ENCODE measurements around the gene RBM20. TPM values are rescaled to one million over a fixed set of nuclear protein-coding genes. Genes with fewer than 3 reads are reported as not detected.
A peak's percentile ranks its signal among the peaks of the same experiment; 100 is the strongest.

RBM20 gene
- total RNA-seq, 1 donor from 2014 or later = 101 TPM

GRCh38 chr10:110733218-110733952, 89.2 kb downstream of the RBM20 start:
- TF ChIP-seq CTCF (IDR thresholded peaks at IDR 0.05; ENCODE audit: borderline replicate concordance) = no peak
- Histone ChIP-seq H3K9me3 (replicated peaks) (no peaks in the 10 kb centered on the region), H3K27me3 (ENCODE audit: low read depth) (no peaks in the 10 kb centered on the region), H3K27ac (replicated peaks) (peak overlapping the region; percentile 83), H3K36me3 (no peaks in the 10 kb centered on the region), H3K4me1 (peaks cover 95% of the 10 kb centered on the region), H3K4me3 (peak overlapping the region; percentile 40)
- no peak for DNase-seq
- intact Hi-C loops (cut with micrococcal nuclease) = no loop called here

GRCh38 chr10:110735620-110736027, 91.5 kb downstream of the RBM20 start:
- intact Hi-C loops (cut with micrococcal nuclease) = no loop called here
- Histone ChIP-seq H3K36me3 (no peaks in the 10 kb centered on the region), H3K27me3 (ENCODE audit: low read depth) (no peaks in the 10 kb centered on the region), H3K27ac (replicated peaks) (peak overlapping the region; percentile 5), H3K4me1 (peaks cover 96% of the 10 kb centered on the region), H3K4me3 (no peak overlapping the region), H3K9me3 (replicated peaks) (no peaks in the 10 kb centered on the region)
- no peak for DNase-seq
- no peak for TF ChIP-seq CTCF (IDR thresholded peaks at IDR 0.05; ENCODE audit: borderline replicate concordance)

- Histone ChIP-seq H3K27ac (replicated peaks) (peak overlapping the region; percentile 87), H3K36me3 (no peaks in the 10 kb centered on the region), H3K9me3 (replicated peaks) (no peaks in the 10 kb centered on the region), H3K4me1 (peaks cover 97% of the 10 kb centered on the region), H3K4me3 (peak overlapping the region; percentile 39), H3K27me3 (ENCODE audit: low read depth) (no peaks in the 10 kb centered on the region)
- no peak for DNase-seq
- TF ChIP-seq CTCF (IDR thresholded peaks at IDR 0.05; ENCODE audit: borderline replicate concordance) = no peak
- intact Hi-C loops (cut with micrococcal nuclease) = no loop called here
Observed at GRCh38 chr10:110737886-110738634, 93.9 kb downstream of the RBM20 start.

- H3K27me3 ChIP-seq (ENCODE audit: low read depth) = no peaks in the 10 kb centered on the region
- H3K9me3 ChIP-seq (replicated peaks) = no peaks in the 10 kb centered on the region
- H3K4me1 ChIP-seq = peaks cover 97% of the 10 kb centered on the region
- peak overlapping the region; percentile 87 for H3K27ac ChIP-seq (replicated peaks)
- H3K36me3 ChIP-seq = no peaks in the 10 kb centered on the region
- intact Hi-C loops (cut with micrococcal nuclease) = no loop called here
- H3K4me3 ChIP-seq = no peak overlapping the region
- no peak for TF ChIP-seq CTCF (IDR thresholded peaks at IDR 0.05; ENCODE audit: borderline replicate concordance)
- no peak for DNase-seq
Observed at GRCh38 chr10:110739811-110740271, 95.7 kb downstream of the RBM20 start.

GRCh38 chr10:110742801-110743200, 98.7 kb downstream of the RBM20 start:
- no peaks in the 10 kb centered on the region for H3K9me3 ChIP-seq (replicated peaks)
- no peaks in the 10 kb centered on the region for H3K36me3 ChIP-seq
- peak overlapping the region; percentile 87 for H3K27ac ChIP-seq (replicated peaks)
- intact Hi-C loops (cut with micrococcal nuclease) = no loop called here
- no peak for TF ChIP-seq CTCF (IDR thresholded peaks at IDR 0.05; ENCODE audit: borderline replicate concordance)
- H3K4me1 ChIP-seq = peaks cover 100% of the 10 kb centered on the region
- no peaks in the 10 kb centered on the region for H3K27me3 ChIP-seq (ENCODE audit: low read depth)
- H3K4me3 ChIP-seq = peak overlapping the region; percentile 31
- peak; percentile 61 for DNase-seq

Data from left ventricle myocardium inferior (tissue), 1 donor.